Retina (tissue), 1 donor: Measurements from ENCODE around the gene UNCX.
"Not testable (repeated sequence)": the region's sequence is repeated elsewhere in the genome, so short reads cannot be mapped to it uniquely, and the experiment has no call there.

Experiments used
- DNase-seq: peaks from one replicate; pipeline ENCODE4 v3.0.0-alpha.2; 2016

UNCX gene

GRCh38 chr7:1279041-1279440 lies 46.4 kb downstream of the UNCX start:
- DNase-seq = no peak

- not testable (repeated sequence) for DNase-seq
These were observed 47.2 kb downstream of the UNCX start for GRCh38 chr7:1279895-1280294.

- no peak for DNase-seq
These were observed 48.4 kb downstream of the UNCX start for GRCh38 chr7:1281068-1281467.

GRCh38 chr7:1282679-1283078 lies 50.0 kb downstream of the UNCX start:
- DNase-seq = no peak

GRCh38 chr7:1283337-1283736 lies 50.7 kb downstream of the UNCX start:
- DNase-seq = no peak

- no peak for DNase-seq
These were observed 51.5 kb downstream of the UNCX start for GRCh38 chr7:1283941-1284742.

GRCh38 chr7:1284743-1285458 lies 52.2 kb downstream of the UNCX start:
- DNase-seq = no peak

- no peak for DNase-seq
These were observed 53.1 kb downstream of the UNCX start for GRCh38 chr7:1285556-1286301.
